Measurements from ENCODE around the gene S100A14. TPM values are rescaled to one million over a fixed set of nuclear protein-coding genes. Genes with fewer than 3 reads are reported as not detected.
A peak's percentile ranks its signal among the peaks of the same experiment; 100 is the strongest.

S100A14 gene
- total and polyA plus RNA-seq, 9 of the 15 experiments (the other 6 are each of a cell fraction or from before 2014, with no cell fraction given): 0.10 to 0.64 (median 0.24) TPM; not detected in 3

DNA sequence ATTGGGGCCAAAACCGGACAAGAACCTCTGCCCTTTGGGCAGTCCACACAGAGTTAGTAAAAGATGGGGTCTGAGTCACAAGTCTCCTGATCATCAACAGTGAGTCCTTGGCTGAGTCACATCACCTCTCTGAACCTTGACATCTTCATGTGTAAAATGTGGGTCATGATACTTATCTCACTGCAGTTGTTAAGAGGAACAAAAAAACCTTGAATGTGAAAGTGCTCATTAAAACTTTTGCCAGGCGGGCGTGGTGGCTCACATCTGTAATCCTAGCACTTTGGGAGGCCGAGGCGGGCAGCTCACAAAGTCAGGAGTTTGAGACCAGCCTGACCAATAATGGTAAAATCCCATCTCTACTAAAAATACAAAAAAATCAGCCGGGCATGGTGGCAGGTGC, 18.9 kb downstream of the S100A14 start (continued):
- no peak for TF ChIP-seq ZEB2 (IDR thresholded peaks at IDR 0.05)
- TF ChIP-seq, protein P1, sequence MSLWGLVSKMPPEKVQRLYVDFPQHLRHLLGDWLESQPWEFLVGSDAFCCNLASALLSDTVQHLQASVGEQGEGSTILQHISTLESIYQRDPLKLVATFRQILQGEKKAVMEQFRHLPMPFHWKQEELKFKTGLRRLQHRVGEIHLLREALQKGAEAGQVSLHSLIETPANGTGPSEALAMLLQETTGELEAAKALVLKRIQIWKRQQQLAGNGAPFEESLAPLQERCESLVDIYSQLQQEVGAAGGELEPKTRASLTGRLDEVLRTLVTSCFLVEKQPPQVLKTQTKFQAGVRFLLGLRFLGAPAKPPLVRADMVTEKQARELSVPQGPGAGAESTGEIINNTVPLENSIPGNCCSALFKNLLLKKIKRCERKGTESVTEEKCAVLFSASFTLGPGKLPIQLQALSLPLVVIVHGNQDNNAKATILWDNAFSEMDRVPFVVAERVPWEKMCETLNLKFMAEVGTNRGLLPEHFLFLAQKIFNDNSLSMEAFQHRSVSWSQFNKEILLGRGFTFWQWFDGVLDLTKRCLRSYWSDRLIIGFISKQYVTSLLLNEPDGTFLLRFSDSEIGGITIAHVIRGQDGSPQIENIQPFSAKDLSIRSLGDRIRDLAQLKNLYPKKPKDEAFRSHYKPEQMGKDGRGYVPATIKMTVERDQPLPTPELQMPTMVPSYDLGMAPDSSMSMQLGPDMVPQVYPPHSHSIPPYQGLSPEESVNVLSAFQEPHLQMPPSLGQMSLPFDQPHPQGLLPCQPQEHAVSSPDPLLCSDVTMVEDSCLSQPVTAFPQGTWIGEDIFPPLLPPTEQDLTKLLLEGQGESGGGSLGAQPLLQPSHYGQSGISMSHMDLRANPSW (CRISPR knock-in tag; IDR thresholded peaks at IDR 0.05): no peak
- no peak for TF ChIP-seq CSDE1 (IDR thresholded peaks at IDR 0.05)
- TF ChIP-seq, protein P2, sequence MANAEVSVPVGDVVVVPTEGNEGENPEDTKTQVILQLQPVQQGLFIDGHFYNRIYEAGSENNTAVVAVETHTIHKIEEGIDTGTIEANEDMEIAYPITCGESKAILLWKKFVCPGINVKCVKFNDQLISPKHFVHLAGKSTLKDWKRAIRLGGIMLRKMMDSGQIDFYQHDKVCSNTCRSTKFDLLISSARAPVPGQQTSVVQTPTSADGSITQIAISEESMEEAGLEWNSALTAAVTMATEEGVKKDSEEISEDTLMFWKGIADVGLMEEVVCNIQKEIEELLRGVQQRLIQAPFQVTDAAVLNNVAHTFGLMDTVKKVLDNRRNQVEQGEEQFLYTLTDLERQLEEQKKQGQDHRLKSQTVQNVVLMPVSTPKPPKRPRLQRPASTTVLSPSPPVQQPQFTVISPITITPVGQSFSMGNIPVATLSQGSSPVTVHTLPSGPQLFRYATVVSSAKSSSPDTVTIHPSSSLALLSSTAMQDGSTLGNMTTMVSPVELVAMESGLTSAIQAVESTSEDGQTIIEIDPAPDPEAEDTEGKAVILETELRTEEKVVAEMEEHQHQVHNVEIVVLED (CRISPR knock-in tag; IDR thresholded peaks at IDR 0.05): no peak
- no peak for TF ChIP-seq SUPT5H (IDR thresholded peaks at IDR 0.05)
- no peak for TF ChIP-seq TBP (optimal IDR thresholded peaks at IDR 0.05; ENCODE audit: low read depth, low read length)
- peak; percentile 85 for TF ChIP-seq JUND (IDR thresholded peaks at IDR 0.05; ENCODE audit: borderline replicate concordance, low read depth, low read length)
- peak; percentile 73; the same call in 1 of the 3 replicates for TF ChIP-seq JUND (tag; IDR thresholded peaks at IDR 0.05; ENCODE audit: borderline replicate concordance, low read depth, low read length)
- TF ChIP-seq SLC30A9 (CRISPR knock-in tag; IDR thresholded peaks at IDR 0.05): no peak
- TF ChIP-seq BHLHE40 (IDR thresholded peaks at IDR 0.05; ENCODE audit: low read length): peak; percentile 28; the same call in 1 of the 2 replicates
- TF ChIP-seq, protein P3, sequence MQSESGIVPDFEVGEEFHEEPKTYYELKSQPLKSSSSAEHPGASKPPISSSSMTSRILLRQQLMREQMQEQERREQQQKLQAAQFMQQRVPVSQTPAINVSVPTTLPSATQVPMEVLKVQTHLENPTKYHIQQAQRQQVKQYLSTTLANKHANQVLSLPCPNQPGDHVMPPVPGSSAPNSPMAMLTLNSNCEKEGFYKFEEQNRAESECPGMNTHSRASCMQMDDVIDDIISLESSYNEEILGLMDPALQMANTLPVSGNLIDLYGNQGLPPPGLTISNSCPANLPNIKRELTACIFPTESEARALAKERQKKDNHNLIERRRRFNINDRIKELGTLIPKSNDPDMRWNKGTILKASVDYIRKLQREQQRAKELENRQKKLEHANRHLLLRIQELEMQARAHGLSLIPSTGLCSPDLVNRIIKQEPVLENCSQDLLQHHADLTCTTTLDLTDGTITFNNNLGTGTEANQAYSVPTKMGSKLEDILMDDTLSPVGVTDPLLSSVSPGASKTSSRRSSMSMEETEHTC (IDR thresholded peaks at IDR 0.05): peak; percentile 56; the same call in 1 of the 2 replicates
- TF ChIP-seq DNMT1 (IDR thresholded peaks at IDR 0.05): no peak
- peak; percentile 90 for TF ChIP-seq JUN (IDR thresholded peaks at IDR 0.05; ENCODE audit: borderline replicate concordance, low read depth, low read length)
- TF ChIP-seq JUN (CRISPR knock-in tag; IDR thresholded peaks at IDR 0.05; ENCODE audit: borderline replicate concordance): no peak
- peak; percentile 65; the same call in 1 of the 2 replicates for TF ChIP-seq ADNP (tag; IDR thresholded peaks at IDR 0.05)
- TF ChIP-seq ARID1B (IDR thresholded peaks at IDR 0.05): peak; percentile 60
- TF ChIP-seq FOSL1 (tag; conservative IDR thresholded peaks at IDR 0.05): peak; percentile 97
- no peak for TF ChIP-seq TAF1 (IDR thresholded peaks at IDR 0.05; ENCODE audit: control insufficient read depth, extremely low read depth, insufficient read depth, low read length, severe bottlenecking)
- TF ChIP-seq, protein P4, sequence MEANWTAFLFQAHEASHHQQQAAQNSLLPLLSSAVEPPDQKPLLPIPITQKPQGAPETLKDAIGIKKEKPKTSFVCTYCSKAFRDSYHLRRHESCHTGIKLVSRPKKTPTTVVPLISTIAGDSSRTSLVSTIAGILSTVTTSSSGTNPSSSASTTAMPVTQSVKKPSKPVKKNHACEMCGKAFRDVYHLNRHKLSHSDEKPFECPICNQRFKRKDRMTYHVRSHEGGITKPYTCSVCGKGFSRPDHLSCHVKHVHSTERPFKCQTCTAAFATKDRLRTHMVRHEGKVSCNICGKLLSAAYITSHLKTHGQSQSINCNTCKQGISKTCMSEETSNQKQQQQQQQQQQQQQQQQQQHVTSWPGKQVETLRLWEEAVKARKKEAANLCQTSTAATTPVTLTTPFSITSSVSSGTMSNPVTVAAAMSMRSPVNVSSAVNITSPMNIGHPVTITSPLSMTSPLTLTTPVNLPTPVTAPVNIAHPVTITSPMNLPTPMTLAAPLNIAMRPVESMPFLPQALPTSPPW (CRISPR knock-in tag; IDR thresholded peaks at IDR 0.05): 0 out of 2 replicates have a peak, but pooled peaks have one; percentile 15
- no peak for TF ChIP-seq GTF2F1 (IDR thresholded peaks at IDR 0.05; ENCODE audit: low read depth, low read length)
- TF ChIP-seq NR2C1 (IDR thresholded peaks at IDR 0.05): no peak
- peak; percentile 74 for TF ChIP-seq NR2C1 (tag; IDR thresholded peaks at IDR 0.05)
- no peak for TF ChIP-seq NR2C2 (CRISPR knock-in tag; IDR thresholded peaks at IDR 0.05)
- TF ChIP-seq NR2C2 (tag; IDR thresholded peaks at IDR 0.05): peak; percentile 87
- peak; percentile 2 for TF ChIP-seq MEIS2 (IDR thresholded peaks at IDR 0.05; ENCODE audit: partially characterized antibody)

Measured in K562 (cell line).